Measurements from ENCODE around the gene EPB41L2. TPM values are rescaled to one million over a fixed set of nuclear protein-coding genes. Genes with fewer than 3 reads are reported as not detected.

Gene EPB41L2
- total RNA-seq (2022; extraction: Qiagen RNA extraction): 29.5 to 45.7 TPM (median 34.0 TPM) in 5 replicates

GRCh38 chr6:131063028-131063763 lies at the start of gene EPB41L2:
TSS of gene EPB41L2 (minus strand) at chr6:131063245. CDS start at chr6:130956485, 106,760 bp downstream.

DNA sequence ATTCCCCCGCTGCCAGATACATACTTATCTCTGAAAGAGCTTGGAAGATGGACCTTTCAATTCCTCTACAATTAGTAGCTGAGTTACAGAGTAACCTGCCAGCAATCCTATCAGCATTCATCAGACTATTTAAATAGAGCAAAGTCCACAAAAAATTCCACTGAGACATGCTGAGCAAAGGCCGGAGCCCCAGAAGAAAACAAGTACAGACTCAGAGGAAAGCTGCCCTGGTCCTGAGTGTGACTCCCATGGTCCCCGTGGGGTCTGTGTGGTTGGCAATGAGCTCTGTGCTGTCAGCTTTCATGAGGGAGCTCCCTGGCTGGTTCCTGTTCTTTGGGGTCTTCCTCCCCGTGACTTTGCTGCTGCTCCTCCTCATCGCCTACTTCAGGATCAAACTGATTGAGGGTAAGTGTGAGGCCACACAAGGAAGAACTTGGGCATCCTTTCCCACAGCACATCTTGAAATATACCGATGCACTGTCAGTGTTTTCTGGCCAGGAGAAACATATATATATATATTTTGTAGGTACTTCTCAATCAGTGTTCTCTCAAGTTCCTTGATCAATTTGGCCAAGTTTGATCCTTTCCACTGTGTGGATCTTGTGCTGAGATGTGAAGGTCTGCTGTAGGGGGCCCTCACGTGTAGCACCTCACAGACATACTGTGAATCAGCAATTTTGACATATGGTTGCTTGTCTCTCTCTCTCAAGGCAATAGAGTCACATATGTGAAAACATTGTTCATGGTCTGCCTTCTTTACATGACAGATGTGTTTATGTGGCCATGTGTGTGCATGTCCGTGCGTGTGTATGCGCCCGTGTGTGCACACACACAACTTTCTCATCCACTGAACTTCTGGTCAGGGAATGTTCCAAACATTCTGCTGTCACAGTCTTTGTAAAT lies 235.5 kb downstream of the EPB41L2 start, which contains the start of gene SMLR1:
Gene SMLR1 (plus strand): TSS at position 160 of the 903 bp plus-strand sequence. CDS start 8 bp downstream, at position 168.

Other genes with a start within 250 kb of the EPB41L2 start
- gene SMLR1, start 235.8 kb downstream of the EPB41L2 start, total RNA-seq (2022; extraction: Qiagen RNA extraction): not detected in 5 replicates
- 1.8 to 4.1 TPM (median 2.8 TPM) in 5 replicates for gene AKAP7, start 72.2 kb upstream of the EPB41L2 start, total RNA-seq (2022; extraction: Qiagen RNA extraction)

Data from A549 treated with Hydrocortisone at 1 μM for 4 hours (cell line).